ENCODE measurements around the gene EFNB2.

- no peak for TF ChIP-seq REST (IDR thresholded peaks at IDR 0.05; ENCODE audit: insufficient read depth in 1 of 2, low read depth in 2 of 2, low read length in 2 of 2)
- no peak for TF ChIP-seq POLR2AphosphoS5 (IDR thresholded peaks at IDR 0.05; ENCODE audit: low read depth, low read length)
- TF ChIP-seq TAF1 (IDR thresholded peaks at IDR 0.05; ENCODE audit: borderline replicate concordance, insufficient read depth, low read length): no peak
- no peak for TF ChIP-seq SIN3A (IDR thresholded peaks at IDR 0.05; ENCODE audit: borderline replicate concordance, insufficient read depth, low read length)
Observed at GRCh38 chr13:106440866-106441265, 94.6 kb downstream of the EFNB2 start.

Data from PFSK-1 (cell line).